ENCODE measurements around the gene GALNS.
A peak's percentile ranks its signal among the peaks of the same experiment; 100 is the strongest.

GALNS gene

DNA sequence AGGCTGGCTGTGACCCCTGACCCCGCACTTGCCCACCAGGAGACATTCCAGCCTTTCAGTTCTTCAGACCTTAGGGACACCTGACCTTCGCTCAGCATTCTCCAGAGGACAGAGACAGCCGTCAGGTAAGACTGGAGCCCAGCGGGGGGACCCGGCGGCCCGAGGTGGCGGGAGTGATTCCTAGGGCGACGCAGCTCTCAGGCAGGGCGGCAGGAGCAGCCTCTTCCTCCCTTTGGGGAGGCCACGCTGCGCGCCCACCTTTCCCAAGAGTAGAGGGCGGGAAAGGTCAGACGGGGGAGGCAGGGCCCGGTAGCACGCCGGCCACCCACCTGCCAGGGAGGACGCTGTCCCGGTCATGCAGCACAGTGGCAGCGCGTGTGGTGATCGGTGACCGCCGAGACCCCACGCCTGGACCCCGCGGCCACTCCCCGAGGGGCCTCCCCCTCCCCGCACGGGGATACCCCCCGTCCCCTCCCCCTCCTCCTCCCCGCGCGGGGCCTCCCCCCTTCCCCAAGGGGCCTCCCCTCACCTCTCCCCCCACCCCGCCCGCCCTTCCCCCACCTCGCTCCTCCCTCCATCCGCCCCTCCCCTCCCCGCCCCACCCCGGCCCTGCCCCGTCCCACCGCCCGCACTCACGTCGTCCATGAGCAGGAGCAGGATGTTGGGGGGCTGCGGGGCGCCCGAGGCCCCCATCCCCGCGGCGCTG, 472 bp downstream of the GALNS start:
- TF ChIP-seq, protein P1, sequence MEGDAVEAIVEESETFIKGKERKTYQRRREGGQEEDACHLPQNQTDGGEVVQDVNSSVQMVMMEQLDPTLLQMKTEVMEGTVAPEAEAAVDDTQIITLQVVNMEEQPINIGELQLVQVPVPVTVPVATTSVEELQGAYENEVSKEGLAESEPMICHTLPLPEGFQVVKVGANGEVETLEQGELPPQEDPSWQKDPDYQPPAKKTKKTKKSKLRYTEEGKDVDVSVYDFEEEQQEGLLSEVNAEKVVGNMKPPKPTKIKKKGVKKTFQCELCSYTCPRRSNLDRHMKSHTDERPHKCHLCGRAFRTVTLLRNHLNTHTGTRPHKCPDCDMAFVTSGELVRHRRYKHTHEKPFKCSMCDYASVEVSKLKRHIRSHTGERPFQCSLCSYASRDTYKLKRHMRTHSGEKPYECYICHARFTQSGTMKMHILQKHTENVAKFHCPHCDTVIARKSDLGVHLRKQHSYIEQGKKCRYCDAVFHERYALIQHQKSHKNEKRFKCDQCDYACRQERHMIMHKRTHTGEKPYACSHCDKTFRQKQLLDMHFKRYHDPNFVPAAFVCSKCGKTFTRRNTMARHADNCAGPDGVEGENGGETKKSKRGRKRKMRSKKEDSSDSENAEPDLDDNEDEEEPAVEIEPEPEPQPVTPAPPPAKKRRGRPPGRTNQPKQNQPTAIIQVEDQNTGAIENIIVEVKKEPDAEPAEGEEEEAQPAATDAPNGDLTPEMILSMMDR (IDR thresholded peaks at IDR 0.05; ENCODE audit: borderline replicate concordance, control extremely low read depth, extremely low read depth, insufficient read depth, missing control alignments): no peak

DNA sequence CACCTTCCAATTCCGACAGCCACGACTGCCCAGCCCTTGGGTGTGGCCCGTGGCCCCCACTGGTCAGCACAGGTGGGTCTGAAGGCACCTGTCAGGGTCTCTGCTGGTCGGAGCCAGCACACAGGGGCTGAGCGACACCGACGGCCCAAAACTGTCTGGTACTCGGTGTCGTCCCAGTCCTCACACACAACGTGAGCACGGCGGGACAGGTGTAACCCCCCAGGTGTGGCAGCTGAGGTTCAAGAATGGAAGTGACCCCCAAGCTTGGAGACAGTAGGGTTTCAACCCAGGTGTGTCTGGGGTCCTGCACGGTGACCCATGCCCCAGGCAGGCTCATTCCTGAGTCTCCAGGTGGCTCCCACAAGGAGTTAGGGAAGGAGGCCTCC, 1.0 kb downstream of the GALNS start:
- in situ Hi-C loops (cut with MboI; ENCODE audit: low sequenced_read_pairs, unreplicated experiment): no loop called here
- no peak for DNase-seq (ENCODE audit: low spot score)
- TF ChIP-seq, protein P1 (IDR thresholded peaks at IDR 0.05; ENCODE audit: borderline replicate concordance, control extremely low read depth, extremely low read depth, insufficient read depth, missing control alignments): no peak

More for the DNA sequence above, 472 bp downstream of the GALNS start:
- no peak for DNase-seq (ENCODE audit: low spot score)
- in situ Hi-C loops (cut with MboI; ENCODE audit: low sequenced_read_pairs, unreplicated experiment): no loop called here

DNA sequence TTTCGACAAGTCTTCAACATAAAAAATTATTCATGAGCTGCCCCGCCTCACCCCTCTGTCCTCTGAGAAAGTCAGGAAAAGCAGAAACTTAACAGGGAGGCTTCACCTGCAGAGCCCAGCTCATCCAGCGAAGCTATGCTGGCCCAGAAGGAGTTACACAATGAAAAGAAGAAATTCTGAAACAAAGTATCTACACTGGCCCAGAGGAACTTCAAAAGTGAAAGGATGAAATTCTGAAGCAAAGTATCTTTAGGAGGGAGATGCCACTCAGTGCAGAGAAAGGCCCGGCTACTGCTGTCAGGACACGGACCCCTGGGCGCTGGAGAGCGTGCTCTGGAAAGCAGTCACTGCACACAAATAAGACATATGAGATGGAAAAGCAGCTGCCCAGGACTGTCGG, 1.6 kb downstream of the GALNS start:
- no peak for DNase-seq (ENCODE audit: low spot score)
- in situ Hi-C loops (cut with MboI; ENCODE audit: low sequenced_read_pairs, unreplicated experiment): no loop called here
- TF ChIP-seq, protein P1 (IDR thresholded peaks at IDR 0.05; ENCODE audit: borderline replicate concordance, control extremely low read depth, extremely low read depth, insufficient read depth, missing control alignments): no peak

DNA sequence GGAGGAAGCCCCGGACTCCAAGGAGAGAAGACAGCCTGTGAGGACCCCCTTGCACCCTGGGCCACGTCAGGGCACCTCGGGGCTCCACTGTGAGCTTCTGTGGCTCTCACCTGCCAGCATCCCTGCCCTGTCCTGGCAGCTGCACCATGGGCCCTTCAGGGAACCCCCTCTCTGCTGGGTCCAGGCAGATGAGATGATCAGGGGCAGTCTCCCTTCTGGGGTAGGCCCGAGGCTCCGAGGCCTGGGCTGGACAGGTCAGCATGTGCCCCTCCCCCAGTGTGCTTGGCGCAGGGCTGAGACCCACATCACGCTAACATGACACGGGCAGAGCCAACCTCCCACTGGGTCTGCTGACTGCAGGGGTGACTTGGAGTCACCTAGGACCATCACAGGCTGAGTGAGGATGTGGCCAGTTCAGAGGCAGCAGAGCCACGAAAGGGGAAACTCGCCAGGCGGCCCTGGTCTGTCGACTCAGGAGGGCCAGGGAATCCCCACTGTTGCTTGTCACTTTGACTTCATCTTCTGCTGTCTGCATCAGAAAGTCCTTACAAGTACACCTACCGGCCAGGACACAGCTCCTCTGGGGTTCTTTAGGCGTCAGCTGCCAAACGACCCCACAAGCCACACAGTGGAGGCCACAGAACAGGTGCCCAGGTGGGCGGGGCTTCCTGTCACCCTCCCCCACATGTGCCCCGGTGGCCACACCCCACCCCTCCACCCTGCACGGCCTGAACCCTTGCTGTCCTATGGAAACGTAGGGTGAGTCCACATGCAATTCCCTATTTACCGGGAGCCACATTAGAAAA, 2.2 kb downstream of the GALNS start:
- TF ChIP-seq, protein P1 (IDR thresholded peaks at IDR 0.05; ENCODE audit: borderline replicate concordance, control extremely low read depth, extremely low read depth, insufficient read depth, missing control alignments): no peak
- in situ Hi-C loops (cut with MboI; ENCODE audit: low sequenced_read_pairs, unreplicated experiment): no loop called here
- DNase-seq (ENCODE audit: low spot score): peak; percentile 81

DNA sequence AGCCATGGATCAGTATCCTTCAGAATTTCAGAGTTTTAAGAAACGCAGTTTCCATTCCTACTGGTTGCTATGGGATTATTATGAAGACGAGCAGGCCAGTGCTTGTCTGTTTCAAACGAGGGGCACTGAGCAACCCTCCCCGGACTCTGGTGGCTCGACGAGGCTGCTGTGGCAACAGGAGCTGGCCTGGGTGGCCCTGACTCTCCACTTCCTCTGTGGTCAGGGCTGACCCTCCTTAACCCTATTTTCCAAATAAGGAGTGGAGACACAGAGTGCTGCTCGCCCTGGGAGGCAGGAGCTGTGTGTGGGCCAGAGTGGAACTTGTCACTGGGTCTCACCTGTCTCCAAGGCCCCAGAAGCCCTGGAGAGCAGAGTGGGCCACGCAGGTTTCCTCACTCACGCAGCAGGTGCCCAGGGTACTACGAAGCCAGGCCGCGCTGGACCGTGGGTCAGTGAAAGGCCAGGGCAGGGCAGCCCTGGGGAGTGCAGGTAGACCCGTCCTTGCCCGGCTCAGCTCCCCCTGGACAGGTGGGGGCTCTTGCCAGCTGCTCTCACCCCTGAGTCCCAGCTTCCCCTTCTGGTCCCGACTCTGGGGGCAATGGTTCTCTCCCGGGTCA, 3.3 kb downstream of the GALNS start:
- TF ChIP-seq, protein P1 (IDR thresholded peaks at IDR 0.05; ENCODE audit: borderline replicate concordance, control extremely low read depth, extremely low read depth, insufficient read depth, missing control alignments): no peak
- in situ Hi-C loops (cut with MboI; ENCODE audit: low sequenced_read_pairs, unreplicated experiment): no loop called here
- DNase-seq (ENCODE audit: low spot score): no peak

DNA sequence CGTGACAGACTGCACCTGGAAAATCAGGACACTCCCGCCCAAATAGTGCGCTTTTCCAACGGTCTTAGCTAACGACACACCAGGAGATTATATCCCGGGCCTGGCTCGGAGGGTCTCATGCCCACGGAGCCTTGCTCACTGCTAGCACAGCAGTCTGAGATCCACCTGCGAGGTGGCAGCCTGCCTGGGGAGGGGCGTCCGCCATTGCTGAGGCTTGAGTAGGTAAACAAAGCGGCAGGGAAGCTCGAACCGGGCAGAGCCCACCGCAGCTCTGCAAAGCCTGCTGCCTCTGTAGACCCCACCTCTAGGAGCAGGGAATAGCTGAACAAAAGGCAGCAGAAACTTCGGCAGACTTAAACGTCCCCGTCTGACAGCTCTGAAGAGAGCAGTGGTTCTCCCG, 5.1 kb downstream of the GALNS start:
- TF ChIP-seq, protein P1 (IDR thresholded peaks at IDR 0.05; ENCODE audit: borderline replicate concordance, control extremely low read depth, extremely low read depth, insufficient read depth, missing control alignments): no peak
- DNase-seq (ENCODE audit: low spot score): no peak
- in situ Hi-C loops (cut with MboI; ENCODE audit: low sequenced_read_pairs, unreplicated experiment): no loop called here
